ENCODE results near the gene ADAMTS6.

DNA sequence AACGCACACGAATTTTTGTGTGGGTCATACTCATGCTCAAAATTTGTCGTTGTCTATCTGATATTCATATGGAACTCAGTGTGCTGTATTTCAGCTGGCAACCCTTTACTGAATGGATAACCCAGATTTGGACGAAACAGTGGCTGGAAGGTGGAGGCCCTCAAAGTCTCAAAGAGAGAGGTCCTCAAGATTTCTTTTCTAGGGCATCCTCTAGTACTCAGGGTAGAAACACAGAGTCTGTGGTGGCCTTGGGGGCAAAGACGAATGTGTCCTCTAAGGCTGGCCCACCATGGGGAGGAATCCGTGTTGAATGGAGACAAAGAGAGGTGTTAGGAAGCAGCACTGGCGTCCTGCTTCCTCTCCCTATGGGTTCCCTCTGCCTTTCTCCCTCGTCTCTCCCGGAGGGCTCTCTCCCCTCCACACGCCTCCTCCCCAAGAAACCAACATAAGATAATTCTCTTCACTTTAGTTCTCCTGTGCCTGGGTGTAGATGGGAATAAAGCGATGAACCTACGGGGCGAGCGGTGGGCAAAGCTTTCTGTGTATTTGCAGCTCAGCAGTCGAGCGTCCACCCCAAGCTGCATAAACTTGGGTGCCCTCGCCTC, 379.2 kb downstream of the ADAMTS6 start:
- TF ChIP-seq PBX3 (IDR thresholded peaks at IDR 0.05) = no peak
- no peak for TF ChIP-seq POLR2A (IDR thresholded peaks at IDR 0.05; ENCODE audit: low read length)
- TF ChIP-seq CTCF (IDR thresholded peaks at IDR 0.05) = no peak
- no peak for TF ChIP-seq ZC3H11A (IDR thresholded peaks at IDR 0.05)
- TF ChIP-seq PHF8 (IDR thresholded peaks at IDR 0.05; ENCODE audit: borderline replicate concordance, low read depth) = no peak
- TF ChIP-seq, protein P1, sequence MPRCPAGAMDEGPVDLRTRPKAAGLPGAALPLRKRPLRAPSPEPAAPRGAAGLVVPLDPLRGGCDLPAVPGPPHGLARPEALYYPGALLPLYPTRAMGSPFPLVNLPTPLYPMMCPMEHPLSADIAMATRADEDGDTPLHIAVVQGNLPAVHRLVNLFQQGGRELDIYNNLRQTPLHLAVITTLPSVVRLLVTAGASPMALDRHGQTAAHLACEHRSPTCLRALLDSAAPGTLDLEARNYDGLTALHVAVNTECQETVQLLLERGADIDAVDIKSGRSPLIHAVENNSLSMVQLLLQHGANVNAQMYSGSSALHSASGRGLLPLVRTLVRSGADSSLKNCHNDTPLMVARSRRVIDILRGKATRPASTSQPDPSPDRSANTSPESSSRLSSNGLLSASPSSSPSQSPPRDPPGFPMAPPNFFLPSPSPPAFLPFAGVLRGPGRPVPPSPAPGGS (IDR thresholded peaks at IDR 0.05) = no peak
- no peak for TF ChIP-seq CEBPB (IDR thresholded peaks at IDR 0.05)
- TF ChIP-seq RNF2 (IDR thresholded peaks at IDR 0.05; ENCODE audit: borderline replicate concordance, low read depth) = no peak
- TF ChIP-seq, protein P2, sequence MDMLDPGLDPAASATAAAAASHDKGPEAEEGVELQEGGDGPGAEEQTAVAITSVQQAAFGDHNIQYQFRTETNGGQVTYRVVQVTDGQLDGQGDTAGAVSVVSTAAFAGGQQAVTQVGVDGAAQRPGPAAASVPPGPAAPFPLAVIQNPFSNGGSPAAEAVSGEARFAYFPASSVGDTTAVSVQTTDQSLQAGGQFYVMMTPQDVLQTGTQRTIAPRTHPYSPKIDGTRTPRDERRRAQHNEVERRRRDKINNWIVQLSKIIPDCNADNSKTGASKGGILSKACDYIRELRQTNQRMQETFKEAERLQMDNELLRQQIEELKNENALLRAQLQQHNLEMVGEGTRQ (IDR thresholded peaks at IDR 0.05) = no peak
- no peak for TF ChIP-seq POLR2AphosphoS2 (conservative IDR thresholded peaks at IDR 0.05; ENCODE audit: low read length)
- TF ChIP-seq BHLHE40 (IDR thresholded peaks at IDR 0.05; ENCODE audit: low read depth, low read length) = no peak
